ENCODE data around the gene TSNAXIP1.

Gene TSNAXIP1

DNA sequence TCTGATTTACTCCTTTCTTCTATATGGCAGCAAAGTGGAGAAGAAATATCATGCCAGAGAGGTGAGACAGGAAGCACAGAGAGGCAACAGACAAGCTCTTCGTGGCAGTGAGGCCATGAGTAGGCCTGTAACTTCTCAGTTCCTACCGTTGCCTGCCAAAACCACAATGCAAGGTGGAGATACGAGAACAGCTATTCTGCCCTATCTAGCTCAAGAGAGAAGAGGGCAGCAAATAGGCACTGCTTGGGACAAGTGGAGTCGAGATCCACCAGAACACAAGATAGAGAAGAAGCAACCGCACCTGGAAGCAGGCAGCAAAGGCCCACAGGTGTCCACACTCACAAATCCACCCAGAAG lies 25.1 kb upstream of the TSNAXIP1 start:
- no peak for DNase-seq (ENCODE audit: low read depth)
- no peak overlapping the region for H3K4me3 ChIP-seq (ENCODE audit: control insufficient read depth, low read depth, low read length)
- TF ChIP-seq, protein P1, sequence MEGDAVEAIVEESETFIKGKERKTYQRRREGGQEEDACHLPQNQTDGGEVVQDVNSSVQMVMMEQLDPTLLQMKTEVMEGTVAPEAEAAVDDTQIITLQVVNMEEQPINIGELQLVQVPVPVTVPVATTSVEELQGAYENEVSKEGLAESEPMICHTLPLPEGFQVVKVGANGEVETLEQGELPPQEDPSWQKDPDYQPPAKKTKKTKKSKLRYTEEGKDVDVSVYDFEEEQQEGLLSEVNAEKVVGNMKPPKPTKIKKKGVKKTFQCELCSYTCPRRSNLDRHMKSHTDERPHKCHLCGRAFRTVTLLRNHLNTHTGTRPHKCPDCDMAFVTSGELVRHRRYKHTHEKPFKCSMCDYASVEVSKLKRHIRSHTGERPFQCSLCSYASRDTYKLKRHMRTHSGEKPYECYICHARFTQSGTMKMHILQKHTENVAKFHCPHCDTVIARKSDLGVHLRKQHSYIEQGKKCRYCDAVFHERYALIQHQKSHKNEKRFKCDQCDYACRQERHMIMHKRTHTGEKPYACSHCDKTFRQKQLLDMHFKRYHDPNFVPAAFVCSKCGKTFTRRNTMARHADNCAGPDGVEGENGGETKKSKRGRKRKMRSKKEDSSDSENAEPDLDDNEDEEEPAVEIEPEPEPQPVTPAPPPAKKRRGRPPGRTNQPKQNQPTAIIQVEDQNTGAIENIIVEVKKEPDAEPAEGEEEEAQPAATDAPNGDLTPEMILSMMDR (IDR thresholded peaks at IDR 0.05; ENCODE audit: control insufficient read depth, insufficient read depth, low read depth, low read length, missing control alignments), result no peak

DNA sequence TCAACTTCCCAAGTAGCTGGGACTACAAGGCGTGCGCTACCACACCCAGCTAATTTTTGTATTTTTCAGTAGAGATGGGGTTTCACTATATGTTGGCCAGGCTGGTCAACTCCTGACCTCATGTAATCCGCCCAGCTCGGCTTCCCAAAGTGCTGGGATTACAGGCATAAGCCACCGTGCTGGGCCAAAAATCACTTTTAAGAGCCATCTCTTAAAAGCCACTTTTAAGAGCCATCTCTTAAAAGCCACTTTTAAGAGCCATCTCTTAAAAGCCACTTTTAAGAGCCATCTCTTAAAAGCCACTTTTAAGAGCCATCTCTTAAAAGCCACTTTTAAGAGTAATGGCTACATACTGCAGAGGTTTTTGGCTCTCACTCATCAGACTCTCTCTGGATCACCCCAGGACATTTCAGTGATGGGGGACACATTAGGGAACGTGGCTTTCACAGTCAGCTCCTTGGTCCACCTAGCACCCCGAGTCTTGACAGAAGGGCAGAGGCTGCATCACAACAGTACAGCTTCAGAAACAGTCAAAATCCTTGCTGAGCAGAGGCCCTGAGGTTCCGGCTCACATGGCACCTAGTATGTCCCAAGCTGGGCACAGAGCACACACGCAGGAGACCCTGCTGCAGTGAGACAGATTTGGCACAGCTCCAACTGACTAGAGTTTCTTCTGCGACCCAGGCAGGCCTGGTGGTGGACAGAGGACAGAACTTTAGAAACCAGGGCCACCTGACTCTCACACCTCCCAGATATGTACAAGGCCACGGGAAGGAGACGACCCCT lies 23.9 kb upstream of the TSNAXIP1 start:
- TF ChIP-seq, protein P1 (IDR thresholded peaks at IDR 0.05; ENCODE audit: control insufficient read depth, insufficient read depth, low read depth, low read length, missing control alignments), result no peak
- H3K4me3 ChIP-seq (ENCODE audit: control insufficient read depth, low read depth, low read length), result no peak overlapping the region
- DNase-seq (ENCODE audit: low read depth), result no peak

DNA sequence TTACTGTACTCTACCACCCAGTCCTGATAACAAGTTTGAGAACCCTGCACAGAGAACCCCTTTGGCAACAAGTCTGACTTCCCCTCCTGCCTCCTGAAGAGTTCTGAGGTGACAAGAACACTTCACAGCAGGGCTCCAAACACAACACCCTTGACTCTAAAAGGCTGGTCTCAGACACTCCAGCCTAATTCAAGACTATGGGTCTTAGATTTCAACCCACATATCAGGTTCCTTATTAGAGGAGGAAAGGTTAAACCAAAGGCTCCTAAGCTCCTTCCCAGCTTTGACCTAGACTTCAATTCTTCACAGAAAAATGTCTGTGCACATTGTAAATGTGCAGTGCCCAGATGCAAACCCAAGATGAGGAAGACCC lies 23.4 kb upstream of the TSNAXIP1 start:
- TF ChIP-seq, protein P1 (IDR thresholded peaks at IDR 0.05; ENCODE audit: control insufficient read depth, insufficient read depth, low read depth, low read length, missing control alignments), result no peak
- H3K4me3 ChIP-seq (ENCODE audit: control insufficient read depth, low read depth, low read length), result no peak overlapping the region
- no peak for DNase-seq (ENCODE audit: low read depth)

DNA sequence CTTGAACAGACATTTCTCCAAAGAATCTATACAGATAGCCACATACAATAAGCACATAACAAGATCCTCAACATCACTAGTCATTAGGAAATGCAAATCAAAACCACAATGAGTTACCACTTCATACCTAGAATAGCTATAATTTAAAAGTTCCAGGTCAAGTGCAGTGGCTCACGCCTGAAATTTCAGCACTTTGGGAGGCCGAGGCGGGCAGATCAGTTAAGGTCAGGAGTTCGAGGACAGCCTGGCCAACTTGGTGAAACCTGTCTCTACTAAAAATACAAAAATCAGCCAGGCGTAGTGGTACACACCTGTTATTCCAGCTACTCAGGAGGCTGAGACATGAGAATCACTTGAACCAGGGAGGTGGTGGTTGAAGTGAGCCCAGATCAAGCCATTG lies 20.2 kb upstream of the TSNAXIP1 start:
- TF ChIP-seq, protein P1 (IDR thresholded peaks at IDR 0.05; ENCODE audit: control insufficient read depth, insufficient read depth, low read depth, low read length, missing control alignments), result no peak
- no peak overlapping the region for H3K4me3 ChIP-seq (ENCODE audit: control insufficient read depth, low read depth, low read length)
- DNase-seq (ENCODE audit: low read depth), result no peak

DNA sequence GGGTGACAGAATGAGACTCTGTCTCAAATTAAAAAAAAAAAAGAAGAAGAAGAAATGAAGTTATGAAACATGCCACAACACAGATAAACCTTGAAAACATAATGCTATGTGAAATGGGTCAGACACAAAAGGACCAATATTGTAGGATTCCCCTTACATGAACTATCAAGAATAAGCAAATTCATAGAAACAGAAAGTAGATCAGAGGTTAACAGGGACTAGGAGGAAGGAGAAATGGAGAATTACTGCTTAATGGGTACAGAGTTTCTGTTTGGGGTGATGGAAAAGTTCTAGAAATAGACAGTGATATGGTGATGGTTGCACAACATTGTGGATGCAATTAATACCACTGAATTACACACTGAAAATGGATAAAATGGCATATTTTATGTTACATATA lies 16.6 kb upstream of the TSNAXIP1 start:
- H3K4me3 ChIP-seq (ENCODE audit: control insufficient read depth, low read depth, low read length), result no peak overlapping the region
- DNase-seq (ENCODE audit: low read depth), result no peak
- TF ChIP-seq, protein P1 (IDR thresholded peaks at IDR 0.05; ENCODE audit: control insufficient read depth, insufficient read depth, low read depth, low read length, missing control alignments), result no peak

DNA sequence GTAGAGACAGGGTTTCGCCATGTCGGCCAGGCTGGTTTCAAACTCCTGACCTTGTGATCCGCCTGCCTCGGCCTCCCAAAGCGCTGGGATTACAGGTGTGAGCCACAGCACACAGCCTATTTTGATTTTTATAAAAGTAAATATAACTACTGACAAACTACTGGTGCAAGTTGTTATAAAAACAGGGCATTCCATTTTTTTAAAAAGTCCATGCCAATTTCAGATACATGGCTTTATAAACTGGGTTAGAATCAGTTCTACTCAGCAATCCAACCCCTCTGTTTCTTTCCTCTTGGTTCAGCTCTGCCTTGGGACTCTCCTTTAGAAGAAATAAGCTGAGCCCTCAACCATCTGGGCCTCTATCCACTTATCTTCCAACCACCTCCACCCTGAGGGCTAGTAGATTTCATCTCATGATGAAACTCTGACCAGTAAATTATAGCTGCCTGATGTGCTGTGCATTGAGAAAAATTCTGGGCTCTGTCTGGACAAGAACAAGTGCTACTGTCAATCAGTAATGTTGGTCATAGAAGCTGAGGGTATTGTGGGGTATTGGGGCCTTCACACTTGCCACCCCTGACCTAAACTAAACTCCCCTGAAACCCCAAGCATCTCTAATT lies 10.5 kb upstream of the TSNAXIP1 start:
- DNase-seq (ENCODE audit: low read depth), result no peak
- no peak overlapping the region for H3K4me3 ChIP-seq (ENCODE audit: control insufficient read depth, low read depth, low read length)
- TF ChIP-seq, protein P1 (IDR thresholded peaks at IDR 0.05; ENCODE audit: control insufficient read depth, insufficient read depth, low read depth, low read length, missing control alignments), result no peak

Data from AG09309 (cell line).